AG09309 (cell line): ENCODE data around the gene DDX24.
A peak's percentile ranks its signal among the peaks of the same experiment; 100 is the strongest.

Experiments
- DNase-seq: peaks from one replicate; pipeline ENCODE4 v3.0.0-alpha.2; 2010; ENCODE audit warnings: low read depth
- H3K4me3 ChIP-seq: 2 replicates; pipeline ENCODE4 v1.5.1; 2011; ENCODE audit warnings: mild to moderate bottlenecking, low read depth, low read length, moderate library complexity; ENCODE audit not compliant: control insufficient read depth
- TF ChIP-seq, protein P1 (sequence below): IDR thresholded peaks from 2 replicates; pipeline ENCODE4 v1.5.1; 2011; ENCODE audit warnings: mild to moderate bottlenecking, low read depth, low read length, inconsistent platforms; ENCODE audit not compliant: insufficient read depth, control insufficient read depth; ENCODE audit errors: missing control alignments

The DDX24 gene

DNA sequence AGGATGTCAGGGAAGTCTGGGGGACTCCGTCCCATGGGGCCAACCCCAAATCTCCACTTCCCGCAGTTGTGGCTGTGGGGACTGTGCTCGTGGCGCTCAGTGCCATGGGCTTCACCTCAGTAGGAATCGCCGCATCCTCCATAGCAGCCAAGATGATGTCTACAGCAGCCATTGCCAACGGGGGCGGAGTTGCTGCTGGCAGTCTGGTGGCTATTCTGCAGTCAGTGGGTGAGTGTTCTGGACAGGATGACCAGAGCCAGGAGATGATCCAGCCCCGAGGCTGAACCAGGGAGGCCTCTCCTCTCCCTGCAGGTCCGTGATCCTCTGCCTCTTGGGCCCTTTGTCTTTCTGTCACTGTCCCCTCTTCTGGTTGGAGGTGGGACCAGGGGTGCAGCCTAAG lies 20.7 kb upstream of the DDX24 start:
- no peak overlapping the region for H3K4me3 ChIP-seq
- DNase-seq = no peak
- TF ChIP-seq, protein P1, sequence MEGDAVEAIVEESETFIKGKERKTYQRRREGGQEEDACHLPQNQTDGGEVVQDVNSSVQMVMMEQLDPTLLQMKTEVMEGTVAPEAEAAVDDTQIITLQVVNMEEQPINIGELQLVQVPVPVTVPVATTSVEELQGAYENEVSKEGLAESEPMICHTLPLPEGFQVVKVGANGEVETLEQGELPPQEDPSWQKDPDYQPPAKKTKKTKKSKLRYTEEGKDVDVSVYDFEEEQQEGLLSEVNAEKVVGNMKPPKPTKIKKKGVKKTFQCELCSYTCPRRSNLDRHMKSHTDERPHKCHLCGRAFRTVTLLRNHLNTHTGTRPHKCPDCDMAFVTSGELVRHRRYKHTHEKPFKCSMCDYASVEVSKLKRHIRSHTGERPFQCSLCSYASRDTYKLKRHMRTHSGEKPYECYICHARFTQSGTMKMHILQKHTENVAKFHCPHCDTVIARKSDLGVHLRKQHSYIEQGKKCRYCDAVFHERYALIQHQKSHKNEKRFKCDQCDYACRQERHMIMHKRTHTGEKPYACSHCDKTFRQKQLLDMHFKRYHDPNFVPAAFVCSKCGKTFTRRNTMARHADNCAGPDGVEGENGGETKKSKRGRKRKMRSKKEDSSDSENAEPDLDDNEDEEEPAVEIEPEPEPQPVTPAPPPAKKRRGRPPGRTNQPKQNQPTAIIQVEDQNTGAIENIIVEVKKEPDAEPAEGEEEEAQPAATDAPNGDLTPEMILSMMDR = no peak

DNA sequence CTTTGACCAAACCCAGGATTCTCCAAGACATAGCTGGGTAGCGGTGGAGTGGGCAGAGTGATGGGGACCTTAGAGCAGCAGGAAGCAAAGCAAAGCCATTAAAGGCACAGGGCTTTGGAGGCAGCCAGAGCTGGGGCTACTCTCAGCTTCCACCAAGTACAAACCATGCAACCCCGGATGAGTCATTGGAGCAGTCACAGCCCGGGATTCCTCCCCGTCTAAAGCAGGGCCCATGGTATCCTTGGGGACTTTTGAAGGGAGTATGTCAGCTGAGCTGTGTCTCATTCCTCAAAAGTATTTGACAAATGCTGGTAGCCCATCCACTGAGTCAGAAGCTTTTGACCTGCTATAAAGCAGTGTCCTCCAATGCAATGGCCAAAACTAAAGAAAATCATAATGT lies 19.8 kb upstream of the DDX24 start:
- DNase-seq = no peak
- TF ChIP-seq, protein P1 = no peak

DNA sequence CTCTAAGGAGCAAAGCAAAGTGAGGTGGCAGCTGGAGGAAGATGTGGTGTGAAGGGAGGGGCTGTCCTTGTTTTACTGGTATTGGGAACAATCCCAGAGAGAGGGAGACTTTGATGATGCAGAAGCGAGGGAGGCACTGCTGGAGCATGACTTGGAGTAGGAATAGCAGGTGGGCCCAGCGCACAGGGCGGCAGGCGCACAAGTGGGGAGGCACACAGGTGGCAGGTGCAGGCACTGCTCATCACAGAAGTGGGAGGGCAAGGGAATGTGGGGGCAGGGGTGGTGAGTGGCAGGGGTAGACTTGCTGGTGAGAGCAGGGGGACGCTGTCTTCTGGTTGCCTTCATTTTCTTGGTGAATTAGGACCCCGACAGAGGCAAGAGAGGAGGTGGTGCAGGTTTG lies 18.0 kb upstream of the DDX24 start:
- TF ChIP-seq, protein P1 = no peak
- no peak for DNase-seq
- H3K4me3 ChIP-seq = no peak overlapping the region

More for the DNA sequence above, 19.8 kb upstream of the DDX24 start:
- H3K4me3 ChIP-seq = no peak overlapping the region

DNA sequence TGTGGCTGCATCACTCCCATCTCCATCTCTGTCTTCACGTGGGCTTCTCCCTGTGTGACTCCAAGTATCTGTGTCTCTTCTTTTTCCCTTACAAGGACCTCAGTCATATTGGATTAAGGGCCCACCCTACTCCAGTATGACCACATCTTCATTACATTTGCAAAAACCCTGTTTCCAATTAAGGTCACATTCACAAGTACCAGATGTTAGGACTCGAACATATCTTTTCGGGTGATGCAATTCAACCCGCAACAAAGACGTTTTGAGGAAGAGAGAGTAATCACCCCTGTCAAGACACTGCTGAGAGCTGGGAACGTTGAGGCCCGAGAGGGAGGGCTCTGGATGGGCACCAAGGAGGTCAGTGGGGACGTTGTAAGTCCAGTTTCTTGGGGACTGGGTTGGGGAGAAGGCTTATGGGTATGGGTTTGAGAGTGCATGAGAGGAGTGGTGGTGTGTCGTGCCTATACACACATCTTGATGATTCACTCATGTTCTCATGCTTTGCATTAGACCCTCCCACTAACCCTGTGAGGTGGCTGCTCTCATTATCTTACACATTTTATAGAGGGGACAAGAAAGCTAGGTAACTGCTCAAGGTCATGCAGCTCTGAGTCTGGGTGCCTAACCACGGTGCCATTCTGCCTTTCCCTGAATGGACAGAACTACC lies 17.5 kb upstream of the DDX24 start:
- no peak overlapping the region for H3K4me3 ChIP-seq
- TF ChIP-seq, protein P1 = no peak
- peak; percentile 74 for DNase-seq

DNA sequence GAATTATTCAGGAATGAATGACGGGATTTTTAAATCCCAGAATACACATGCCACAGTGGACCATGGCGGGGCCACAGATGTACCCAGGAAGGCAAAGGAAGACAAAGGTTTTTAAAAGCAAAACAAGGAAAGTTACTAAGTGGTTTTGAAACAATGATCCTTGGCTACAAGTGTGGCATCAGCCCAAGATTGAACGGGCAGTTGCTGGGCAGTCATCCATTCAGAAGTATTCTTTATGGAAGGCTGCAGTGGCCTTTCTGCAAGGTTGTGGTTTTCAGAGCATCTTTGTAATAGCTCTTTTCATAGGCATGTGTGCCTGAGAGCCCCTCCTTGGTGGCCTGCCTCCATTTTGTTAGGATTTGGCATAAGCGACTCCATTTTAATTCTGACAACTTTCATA lies 16.1 kb upstream of the DDX24 start:
- TF ChIP-seq, protein P1 = no peak
- no peak overlapping the region for H3K4me3 ChIP-seq
- no peak for DNase-seq

DNA sequence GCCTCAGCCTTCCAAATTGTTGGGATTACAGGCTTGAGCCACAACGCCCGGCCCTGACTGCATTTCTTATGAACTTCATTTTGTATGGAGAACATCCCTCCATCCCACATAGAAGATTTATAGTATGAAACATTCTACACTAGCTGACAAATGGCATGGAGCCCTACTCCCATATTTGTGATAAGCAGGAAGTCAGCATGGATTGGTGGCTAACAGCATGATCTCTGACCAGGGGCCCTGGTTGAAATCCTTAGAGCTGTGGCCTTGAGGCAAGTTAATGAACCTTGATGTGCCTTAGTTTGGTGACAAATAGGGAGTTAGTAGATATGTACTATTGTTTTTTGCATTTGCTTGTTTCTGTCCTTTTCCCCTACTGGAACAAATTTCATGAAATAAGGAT lies 12.4 kb upstream of the DDX24 start:
- TF ChIP-seq, protein P1 = no peak
- no peak overlapping the region for H3K4me3 ChIP-seq
- DNase-seq = no peak
